Activated B cell treated with CpG ODN at 0.5 μM for 24 hours (primary cell): Measurements from ENCODE around the gene WDR45B. TPM values are rescaled to one million over a fixed set of nuclear protein-coding genes. Genes with fewer than 3 reads are reported as not detected.

ENCODE experiments used
- ATAC-seq: fragments of 200-7000 bp; cut with Tn5 transposase; one replicate; pipeline ENCODE4 v1.10.0; 2021; ENCODE audit warnings: low read depth, mild to moderate bottlenecking, moderate library complexity
- CTCF ChIA-PET: fragments of 350-600 bp; sonication (Branson Sonifier 250); formaldehyde crosslinking; loops from one replicate; lab custom pipeline; 2021; ENCODE audit warnings: antibody characterized with exemption; lab: Charles Lee
- POLR2A ChIA-PET: fragments of 350-600 bp; sonication (Branson Sonifier 250); formaldehyde crosslinking; loops from one replicate; lab custom pipeline; 2021; ENCODE audit warnings: antibody characterized with exemption; lab: Charles Lee
- DNase-seq: peaks from one replicate; pipeline ENCODE4 v3.0.0; 2022
- H3K27ac Mint-ChIP-seq: one replicate; pipeline ENCODE4 v1.8.0; 2020; ENCODE audit warnings: mixed read lengths
- H3K27me3 Mint-ChIP-seq: one replicate; pipeline ENCODE4 v1.8.0; 2021; ENCODE audit warnings: mixed read lengths
- H3K36me3 Mint-ChIP-seq: one replicate; pipeline ENCODE4 v1.8.0; 2021; ENCODE audit warnings: low read depth, mixed read lengths
- H3K4me1 Mint-ChIP-seq: one replicate; pipeline ENCODE4 v1.8.0; 2021; ENCODE audit warnings: mixed read lengths
- H3K4me3 Mint-ChIP-seq: one replicate; pipeline ENCODE4 v1.8.0; 2020; ENCODE audit warnings: mild to moderate bottlenecking, mixed read lengths
- H3K9me3 Mint-ChIP-seq: one replicate; pipeline ENCODE4 v1.8.0; 2020; ENCODE audit warnings: mixed read lengths
- intact Hi-C: fragments of 100-400 bp; cut with micrococcal nuclease; formaldehyde crosslinking; loops from one replicate; pipeline ENCODE4 v1.15.1; 2024
- total RNA-seq: library from RNA; stranded (reverse); gene quantifications from 2 replicates; pipeline ENCODE4 v1.2.3, GENCODE V29; 2022
- TF ChIP-seq, protein P1 (sequence below): fragments of 200-600 bp; IDR thresholded peaks from one replicate; pipeline ENCODE4 v1.8.0; 2022; ENCODE audit warnings: antibody characterized with exemption, mild to moderate bottlenecking

The WDR45B gene
- total RNA-seq, 1 donor from 2014 or later: 51.2 TPM

DNA sequence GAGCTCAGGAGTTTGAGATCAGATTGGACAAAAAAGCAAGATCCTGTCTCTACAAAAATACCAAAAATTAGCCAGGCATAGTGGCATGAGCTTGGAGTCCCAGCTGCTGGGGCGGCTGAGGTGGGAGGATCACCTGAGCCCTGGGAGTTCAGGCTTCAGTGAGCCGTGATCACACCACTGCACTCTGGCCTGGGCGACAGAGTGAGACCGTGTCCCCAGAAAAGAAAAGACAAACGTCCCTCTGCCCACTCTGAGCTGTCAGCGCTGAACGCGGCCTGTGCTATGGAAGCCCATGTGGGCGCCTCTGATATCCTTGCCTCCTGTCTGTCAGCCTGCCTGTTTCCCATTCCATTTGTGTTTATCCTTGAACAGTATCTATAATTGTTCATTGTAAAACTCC lies 78.0 kb downstream of the WDR45B start:
- CTCF ChIA-PET: interaction anchor here (0.8 kb wide), 1 partner anchor 19 kb away, joined by 3 read pairs; no protein-coding TSS in a partner anchor
- intact Hi-C loops: no loop called here
- H3K9me3 Mint-ChIP-seq: no peaks in the 10 kb centered on the region
- POLR2A ChIA-PET: no interaction called here
- no peak overlapping the region for H3K27ac Mint-ChIP-seq
- H3K4me1 Mint-ChIP-seq: no peaks in the 10 kb centered on the region
- DNase-seq: no peak
- no peak overlapping the region for H3K4me3 Mint-ChIP-seq
- TF ChIP-seq, protein P1, sequence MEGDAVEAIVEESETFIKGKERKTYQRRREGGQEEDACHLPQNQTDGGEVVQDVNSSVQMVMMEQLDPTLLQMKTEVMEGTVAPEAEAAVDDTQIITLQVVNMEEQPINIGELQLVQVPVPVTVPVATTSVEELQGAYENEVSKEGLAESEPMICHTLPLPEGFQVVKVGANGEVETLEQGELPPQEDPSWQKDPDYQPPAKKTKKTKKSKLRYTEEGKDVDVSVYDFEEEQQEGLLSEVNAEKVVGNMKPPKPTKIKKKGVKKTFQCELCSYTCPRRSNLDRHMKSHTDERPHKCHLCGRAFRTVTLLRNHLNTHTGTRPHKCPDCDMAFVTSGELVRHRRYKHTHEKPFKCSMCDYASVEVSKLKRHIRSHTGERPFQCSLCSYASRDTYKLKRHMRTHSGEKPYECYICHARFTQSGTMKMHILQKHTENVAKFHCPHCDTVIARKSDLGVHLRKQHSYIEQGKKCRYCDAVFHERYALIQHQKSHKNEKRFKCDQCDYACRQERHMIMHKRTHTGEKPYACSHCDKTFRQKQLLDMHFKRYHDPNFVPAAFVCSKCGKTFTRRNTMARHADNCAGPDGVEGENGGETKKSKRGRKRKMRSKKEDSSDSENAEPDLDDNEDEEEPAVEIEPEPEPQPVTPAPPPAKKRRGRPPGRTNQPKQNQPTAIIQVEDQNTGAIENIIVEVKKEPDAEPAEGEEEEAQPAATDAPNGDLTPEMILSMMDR: no peak
- peaks cover 78% of the 10 kb centered on the region for H3K36me3 Mint-ChIP-seq
- ATAC-seq: no peak
- H3K27me3 Mint-ChIP-seq: no peaks in the 10 kb centered on the region

DNA sequence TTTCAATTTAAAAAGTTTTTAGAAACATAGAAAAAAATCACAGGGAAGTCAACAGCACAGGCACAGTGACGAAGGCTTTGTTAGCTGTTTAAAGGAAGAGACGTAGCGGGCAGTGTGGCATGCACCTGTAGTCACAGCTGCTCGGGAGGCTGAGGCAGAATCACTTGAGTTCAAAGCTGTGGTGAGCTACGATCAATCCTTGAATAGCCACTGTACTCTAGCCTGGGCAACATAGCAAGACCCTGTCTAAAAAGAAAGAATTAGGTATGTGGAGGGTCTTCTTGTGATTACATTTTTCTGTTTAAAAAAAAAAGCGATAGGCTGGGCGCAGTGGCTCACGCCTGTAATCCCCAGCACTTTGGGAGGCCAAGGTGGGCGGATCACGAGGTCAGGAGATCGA lies 78.6 kb downstream of the WDR45B start:
- ATAC-seq: no peak
- no peak for DNase-seq
- intact Hi-C loops: no loop called here
- H3K4me3 Mint-ChIP-seq: no peak overlapping the region
- peaks cover 77% of the 10 kb centered on the region for H3K36me3 Mint-ChIP-seq
- H3K9me3 Mint-ChIP-seq: no peaks in the 10 kb centered on the region
- no peak overlapping the region for H3K27ac Mint-ChIP-seq
- H3K4me1 Mint-ChIP-seq: no peaks in the 10 kb centered on the region
- TF ChIP-seq, protein P1: no peak
- H3K27me3 Mint-ChIP-seq: no peaks in the 10 kb centered on the region
- CTCF ChIA-PET: interaction anchor here (0.8 kb wide), 1 partner anchor 18 kb away, joined by 3 read pairs; no protein-coding TSS in a partner anchor
- POLR2A ChIA-PET: no interaction called here

GRCh38 chr17:82568997-82569393 lies 79.2 kb downstream of the WDR45B start:
- DNase-seq (no peak), ATAC-seq (no peak)
- TF ChIP-seq, protein P1: no peak
- intact Hi-C loops: no loop called here
- no peaks in the 10 kb centered on the region for H3K27me3 Mint-ChIP-seq
- H3K36me3 Mint-ChIP-seq: peaks cover 74% of the 10 kb centered on the region
- CTCF ChIA-PET: no interaction called here
- POLR2A ChIA-PET: no interaction called here
- H3K9me3 Mint-ChIP-seq: no peaks in the 10 kb centered on the region
- H3K4me3 Mint-ChIP-seq: no peak overlapping the region
- no peaks in the 10 kb centered on the region for H3K4me1 Mint-ChIP-seq
- no peak overlapping the region for H3K27ac Mint-ChIP-seq

DNA sequence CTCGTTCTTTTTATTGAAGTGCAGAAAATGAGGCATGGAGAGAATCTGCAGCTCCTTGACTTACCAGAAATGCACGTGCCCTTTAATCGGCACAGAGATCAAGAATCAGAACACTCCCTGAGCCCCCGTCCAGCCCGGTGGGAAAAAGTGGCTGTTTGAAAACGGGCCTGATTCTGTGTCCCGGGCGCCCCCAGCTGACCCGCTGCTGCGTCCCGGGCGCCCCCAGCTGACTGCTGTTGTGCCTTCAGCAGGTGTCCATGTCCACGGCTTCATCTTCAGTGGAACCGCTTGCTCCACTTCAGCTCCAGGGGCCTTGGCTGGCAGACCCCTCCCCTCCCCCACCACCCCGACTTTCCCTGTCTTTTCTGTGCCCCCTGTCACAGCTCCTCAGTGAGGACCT lies 81.0 kb downstream of the WDR45B start:
- ChIA-PET CTCF (no interaction called here), POLR2A (no interaction called here)
- Mint-ChIP-seq H3K27me3 (no peaks in the 10 kb centered on the region), H3K4me1 (no peaks in the 10 kb centered on the region), H3K36me3 (peaks cover 67% of the 10 kb centered on the region), H3K27ac (no peak overlapping the region), H3K4me3 (no peak overlapping the region), H3K9me3 (no peaks in the 10 kb centered on the region)
- intact Hi-C loops: no loop called here
- TF ChIP-seq, protein P1: no peak
- no peak for DNase-seq
- no peak for ATAC-seq

DNA sequence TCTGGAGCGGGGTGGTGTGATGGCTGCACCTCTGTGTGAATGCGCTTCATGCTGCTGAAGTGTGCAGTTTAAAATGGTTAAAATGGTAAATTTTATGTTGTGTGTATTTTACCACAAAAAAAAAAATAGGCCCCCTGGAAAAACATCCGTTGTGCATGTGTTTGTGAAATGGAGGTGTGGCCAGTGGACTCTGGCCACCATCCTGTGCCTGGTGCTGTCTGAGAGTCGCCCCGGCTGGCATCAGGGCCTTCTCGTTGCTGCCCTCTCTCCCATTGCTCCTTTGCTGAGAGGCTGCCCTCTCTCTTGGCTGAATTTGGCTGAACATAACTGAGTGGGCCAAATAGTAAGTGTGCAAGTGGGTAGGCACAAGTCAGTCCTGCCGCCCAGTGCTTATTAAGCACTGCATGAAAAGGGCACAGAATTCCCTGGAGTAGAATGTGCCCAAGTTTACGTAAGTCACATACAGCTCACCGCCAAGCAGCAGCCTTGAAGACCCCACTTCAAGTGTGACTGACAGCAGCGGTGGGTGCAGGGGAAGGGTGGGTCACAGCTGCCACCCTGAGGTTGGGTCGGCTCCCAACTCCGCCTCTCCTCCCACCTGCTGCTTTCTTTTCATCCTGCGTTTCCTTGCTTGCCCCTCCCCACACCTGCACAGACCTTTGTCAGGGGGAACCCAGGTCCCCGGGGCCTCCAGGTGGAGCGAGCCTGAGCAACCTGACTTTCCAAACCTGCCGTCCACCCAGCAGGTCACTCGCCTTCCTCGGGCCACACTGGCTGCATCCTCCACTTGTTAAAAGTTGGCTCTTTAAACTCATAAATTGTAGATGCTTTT lies 81.9 kb downstream of the WDR45B start:
- H3K4me1 Mint-ChIP-seq: peaks cover under 1% of the 10 kb centered on the region
- intact Hi-C loops: no loop called here
- CTCF ChIA-PET: no interaction called here
- ATAC-seq (no peak), DNase-seq (no peak)
- H3K27ac Mint-ChIP-seq: no peak overlapping the region
- H3K9me3 Mint-ChIP-seq: no peaks in the 10 kb centered on the region
- H3K36me3 Mint-ChIP-seq: peaks cover 60% of the 10 kb centered on the region
- TF ChIP-seq, protein P1: no peak
- POLR2A ChIA-PET: no interaction called here
- H3K27me3 Mint-ChIP-seq: no peaks in the 10 kb centered on the region
- H3K4me3 Mint-ChIP-seq: no peak overlapping the region
